Measurements from ENCODE around the gene DIP2B. TPM values are rescaled to one million over a fixed set of nuclear protein-coding genes. Genes with fewer than 3 reads are reported as not detected.
A peak's percentile ranks its signal among the peaks of the same experiment; 100 is the strongest.

DIP2B gene
- total and polyA plus RNA-seq, 2 of the 13 experiments (the other 11 are each of a cell fraction or from before 2014, with no cell fraction given): 32.1 to 35.8 TPM

DNA sequence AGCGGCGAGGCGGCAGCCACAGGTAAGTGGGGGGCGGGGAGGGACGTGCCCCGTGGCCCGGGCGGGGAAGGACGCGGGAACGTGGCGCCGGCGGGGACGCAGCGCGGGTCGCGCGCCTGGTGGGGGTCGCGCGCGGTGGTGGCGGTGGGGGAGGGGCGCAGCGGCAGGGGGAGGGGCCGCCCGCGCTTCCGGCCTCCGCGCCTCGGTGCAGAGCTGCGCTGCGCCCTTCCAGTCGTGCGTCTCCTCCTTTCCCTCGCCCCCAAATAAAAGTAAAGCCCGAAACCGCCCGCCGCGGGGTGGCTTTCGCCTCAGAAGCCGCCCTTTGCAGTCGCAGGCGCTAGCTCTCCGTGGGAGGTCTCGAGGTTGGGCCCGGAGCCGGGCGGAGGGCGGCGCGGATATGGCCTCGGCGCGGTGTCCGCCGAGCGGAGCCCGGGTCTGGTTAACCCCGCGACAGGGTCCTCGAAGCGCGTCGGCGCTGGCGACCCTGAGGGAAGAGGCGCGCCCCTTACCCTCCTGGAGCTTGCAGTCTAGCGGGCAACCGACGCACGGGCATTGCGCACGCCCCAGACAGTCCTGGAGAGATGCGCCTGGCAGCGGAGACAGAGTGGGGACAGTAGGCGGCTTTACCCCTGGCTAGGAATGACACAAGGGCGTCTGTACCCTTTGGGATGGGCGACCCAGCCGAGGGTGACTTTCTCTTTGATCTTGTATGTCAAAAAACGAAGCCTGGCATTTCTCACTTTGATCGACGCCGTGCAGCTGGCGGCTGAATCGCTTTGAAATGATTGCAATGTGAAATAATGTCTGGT, 259.7 kb downstream of the DIP2B start (continued):
- TF ChIP-seq KLF6 (CRISPR knock-in tag; IDR thresholded peaks at IDR 0.05): no peak
- TF ChIP-seq, protein P1, sequence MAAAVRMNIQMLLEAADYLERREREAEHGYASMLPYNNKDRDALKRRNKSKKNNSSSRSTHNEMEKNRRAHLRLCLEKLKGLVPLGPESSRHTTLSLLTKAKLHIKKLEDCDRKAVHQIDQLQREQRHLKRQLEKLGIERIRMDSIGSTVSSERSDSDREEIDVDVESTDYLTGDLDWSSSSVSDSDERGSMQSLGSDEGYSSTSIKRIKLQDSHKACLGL (CRISPR knock-in tag; IDR thresholded peaks at IDR 0.05): no peak
- 0 out of 2 replicates have a peak, but pooled peaks have one; percentile 11 for TF ChIP-seq ZNF335 (CRISPR knock-in tag; IDR thresholded peaks at IDR 0.05)
- no peak for TF ChIP-seq MYNN (CRISPR knock-in tag; IDR thresholded peaks at IDR 0.05; ENCODE audit: low read depth)
- peak; percentile 34; the same call in 1 of the 2 replicates for TF ChIP-seq ZNF788 (CRISPR knock-in tag; IDR thresholded peaks at IDR 0.05; ENCODE audit: borderline replicate concordance)
- 0 out of 2 replicates have a peak, but pooled peaks have one; percentile 24 for TF ChIP-seq ZNF761 (CRISPR knock-in tag; conservative IDR thresholded peaks at IDR 0.05)
- TF ChIP-seq ZBTB3 (CRISPR knock-in tag; IDR thresholded peaks at IDR 0.05; ENCODE audit: borderline replicate concordance, low read depth): 0 out of 2 replicates have a peak, but pooled peaks have one; percentile 32
- TF ChIP-seq TAF1 (CRISPR knock-in tag; IDR thresholded peaks at IDR 0.05): peak; percentile 65
- TF ChIP-seq, protein P2, sequence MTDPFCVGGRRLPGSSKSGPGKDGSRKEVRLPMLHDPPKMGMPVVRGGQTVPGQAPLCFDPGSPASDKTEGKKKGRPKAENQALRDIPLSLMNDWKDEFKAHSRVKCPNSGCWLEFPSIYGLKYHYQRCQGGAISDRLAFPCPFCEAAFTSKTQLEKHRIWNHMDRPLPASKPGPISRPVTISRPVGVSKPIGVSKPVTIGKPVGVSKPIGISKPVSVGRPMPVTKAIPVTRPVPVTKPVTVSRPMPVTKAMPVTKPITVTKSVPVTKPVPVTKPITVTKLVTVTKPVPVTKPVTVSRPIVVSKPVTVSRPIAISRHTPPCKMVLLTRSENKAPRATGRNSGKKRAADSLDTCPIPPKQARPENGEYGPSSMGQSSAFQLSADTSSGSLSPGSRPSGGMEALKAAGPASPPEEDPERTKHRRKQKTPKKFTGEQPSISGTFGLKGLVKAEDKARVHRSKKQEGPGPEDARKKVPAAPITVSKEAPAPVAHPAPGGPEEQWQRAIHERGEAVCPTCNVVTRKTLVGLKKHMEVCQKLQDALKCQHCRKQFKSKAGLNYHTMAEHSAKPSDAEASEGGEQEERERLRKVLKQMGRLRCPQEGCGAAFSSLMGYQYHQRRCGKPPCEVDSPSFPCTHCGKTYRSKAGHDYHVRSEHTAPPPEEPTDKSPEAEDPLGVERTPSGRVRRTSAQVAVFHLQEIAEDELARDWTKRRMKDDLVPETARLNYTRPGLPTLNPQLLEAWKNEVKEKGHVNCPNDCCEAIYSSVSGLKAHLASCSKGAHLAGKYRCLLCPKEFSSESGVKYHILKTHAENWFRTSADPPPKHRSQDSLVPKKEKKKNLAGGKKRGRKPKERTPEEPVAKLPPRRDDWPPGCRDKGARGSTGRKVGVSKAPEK (CRISPR knock-in tag; IDR thresholded peaks at IDR 0.05; ENCODE audit: borderline replicate concordance): no peak
- TF ChIP-seq ZNF34 (CRISPR knock-in tag; IDR thresholded peaks at IDR 0.05; ENCODE audit: borderline replicate concordance): no peak
- TF ChIP-seq THAP11 (CRISPR knock-in tag; IDR thresholded peaks at IDR 0.05): 0 out of 2 replicates have a peak, but pooled peaks have one; percentile 2
- no peak for TF ChIP-seq ZNF775 (CRISPR knock-in tag; IDR thresholded peaks at IDR 0.05; ENCODE audit: borderline replicate concordance)
- TF ChIP-seq IKZF4 (CRISPR knock-in tag; IDR thresholded peaks at IDR 0.05; ENCODE audit: borderline replicate concordance, low read depth, not compliant biosample characterization): no peak
- no peak for TF ChIP-seq EP300 (IDR thresholded peaks at IDR 0.05; ENCODE audit: low read depth in 2 of 2, low read length in 2 of 2)
- no peak for TF ChIP-seq EP300 (CRISPR knock-in tag; IDR thresholded peaks at IDR 0.05; ENCODE audit: borderline replicate concordance)
- TF ChIP-seq SAP130 (CRISPR knock-in tag; IDR thresholded peaks at IDR 0.05; ENCODE audit: low read depth): peak; percentile 61; the same call in 1 of the 2 replicates
